ENCODE data around the gene AOPEP.
A peak's percentile ranks its signal among the peaks of the same experiment; 100 is the strongest.

AOPEP gene

GRCh38 chr9:94726495-94727191, at the start of gene AOPEP:
TSS of gene AOPEP (plus strand) at chr9:94726699. CDS start at chr9:94759784, 33,085 bp downstream.
- DNase-seq (ENCODE audit: low read depth in 3 of 3), result peak; percentile 98 to 100 (median 99)

GRCh38 chr9:94677929-94678328, 48.6 kb upstream of the AOPEP start:
- DNase-seq (ENCODE audit: low read depth in 3 of 3), result no peak

GRCh38 chr9:94679587-94679986, 46.9 kb upstream of the AOPEP start:
- no peak for DNase-seq (ENCODE audit: low read depth in 3 of 3)

GRCh38 chr9:94680020-94680419, 46.5 kb upstream of the AOPEP start:
- no peak for DNase-seq (ENCODE audit: low read depth in 3 of 3)

- DNase-seq (ENCODE audit: low read depth in 3 of 3), result no peak
These were observed 45.9 kb upstream of the AOPEP start for GRCh38 chr9:94680621-94681020.

GRCh38 chr9:94681508-94681907, 45.0 kb upstream of the AOPEP start:
- peak; percentile 8 to 43 (median 24) for DNase-seq (ENCODE audit: low read depth in 3 of 3)

GRCh38 chr9:94685359-94685758, 41.1 kb upstream of the AOPEP start:
- no peak for DNase-seq (ENCODE audit: low read depth in 3 of 3)

- DNase-seq (ENCODE audit: low read depth in 3 of 3), result no peak
These were observed 39.0 kb upstream of the AOPEP start for GRCh38 chr9:94687451-94687850.

- DNase-seq (ENCODE audit: low read depth in 3 of 3), result no peak
These were observed 36.2 kb upstream of the AOPEP start for GRCh38 chr9:94690344-94690743.

- DNase-seq (ENCODE audit: low read depth in 3 of 3), result no peak
These were observed 33.9 kb upstream of the AOPEP start for GRCh38 chr9:94692601-94693000.

GRCh38 chr9:94693485-94694204, 32.9 kb upstream of the AOPEP start:
- no peak for DNase-seq (ENCODE audit: low read depth in 3 of 3)

- no peak for DNase-seq (ENCODE audit: low read depth in 3 of 3)
These were observed 30.0 kb upstream of the AOPEP start for GRCh38 chr9:94696545-94696944.

- no peak for DNase-seq (ENCODE audit: low read depth in 3 of 3)
These were observed 28.4 kb upstream of the AOPEP start for GRCh38 chr9:94697972-94698581.

GRCh38 chr9:94699715-94700373, 26.7 kb upstream of the AOPEP start:
- no peak for DNase-seq (ENCODE audit: low read depth in 3 of 3)

- DNase-seq (ENCODE audit: low read depth in 3 of 3), result no peak
These were observed 26.1 kb upstream of the AOPEP start for GRCh38 chr9:94700445-94700844.

- DNase-seq (ENCODE audit: low read depth in 3 of 3), result no peak
These were observed 22.9 kb upstream of the AOPEP start for GRCh38 chr9:94703488-94704140.

- no peak for DNase-seq (ENCODE audit: low read depth in 3 of 3)
These were observed 21.3 kb upstream of the AOPEP start for GRCh38 chr9:94705162-94705702.

GRCh38 chr9:94706922-94707321, 19.6 kb upstream of the AOPEP start:
- DNase-seq (ENCODE audit: low read depth in 3 of 3), result no peak

GRCh38 chr9:94713436-94714215, 12.9 kb upstream of the AOPEP start:
- no peak for DNase-seq (ENCODE audit: low read depth in 3 of 3)

- no peak for DNase-seq (ENCODE audit: low read depth in 3 of 3)
These were observed 12.0 kb upstream of the AOPEP start for GRCh38 chr9:94714494-94714893.

GRCh38 chr9:94717761-94718160, 8.7 kb upstream of the AOPEP start:
- DNase-seq (ENCODE audit: low read depth in 3 of 3), result no peak

Measured in stimulated activated CD4-positive, alpha-beta T cell treated with anti-CD3 and anti-CD28 coated beads, TNF-alpha, amount 100 ng/mL, for 24 hours (primary cell).